ENCODE results near the gene ITGB7.

The ITGB7 gene

DNA sequence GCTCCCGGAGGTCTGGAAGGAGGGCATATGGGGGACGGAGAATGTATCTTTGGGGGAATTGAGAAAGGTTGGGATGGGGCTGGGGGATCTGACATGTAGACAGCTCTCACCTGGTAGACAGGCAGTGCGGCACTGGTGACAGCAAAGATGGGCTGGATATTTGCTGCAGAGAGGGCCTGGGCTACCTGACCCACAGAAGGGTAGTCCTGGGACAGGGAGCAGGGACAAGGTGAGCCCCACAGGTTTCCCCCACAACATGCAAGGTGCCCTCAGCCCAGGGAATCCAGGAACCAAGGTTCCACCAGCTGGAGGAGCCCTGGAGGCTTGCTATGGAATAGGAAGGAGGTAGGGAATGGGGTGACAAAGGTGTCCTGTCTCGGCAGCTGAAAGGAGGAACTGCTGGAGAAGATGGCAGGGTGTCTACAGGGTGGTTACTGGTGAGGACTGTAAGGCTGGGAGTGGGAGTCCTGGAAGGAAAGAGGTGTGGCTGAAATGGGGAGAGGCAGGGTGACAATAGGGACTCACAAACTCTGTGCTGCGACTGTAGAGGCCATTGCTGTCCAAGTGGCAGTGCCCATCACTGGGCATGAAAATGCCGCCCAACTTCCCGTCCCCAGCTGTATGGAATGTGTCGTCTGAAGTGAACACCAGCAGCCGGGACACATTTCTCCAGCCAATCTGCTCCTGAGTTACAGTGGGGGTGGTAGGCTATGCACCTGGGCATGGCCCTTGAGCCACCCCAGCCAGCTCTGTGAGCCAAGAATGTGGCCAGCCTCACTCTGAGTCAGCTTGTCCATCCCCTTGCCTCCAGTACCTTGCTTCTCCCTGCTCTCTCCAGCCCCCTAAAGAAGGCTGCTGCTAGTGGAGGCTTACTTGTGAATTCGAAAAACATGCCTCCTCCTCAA is 11.3 kb downstream of the ITGB7 start:
- Histone ChIP-seq H3K27me3 (replicated peaks; ENCODE audit: control insufficient read depth, insufficient read depth, low read length) (no peaks in the 10 kb centered on the region), H3K4me3 (replicated peaks; ENCODE audit: low read depth, low read length) (no peak overlapping the region), H3K36me3 (ENCODE audit: control insufficient read depth, insufficient read depth, low read length) (peaks cover 67% of the 10 kb centered on the region)
- TF ChIP-seq, protein P1, sequence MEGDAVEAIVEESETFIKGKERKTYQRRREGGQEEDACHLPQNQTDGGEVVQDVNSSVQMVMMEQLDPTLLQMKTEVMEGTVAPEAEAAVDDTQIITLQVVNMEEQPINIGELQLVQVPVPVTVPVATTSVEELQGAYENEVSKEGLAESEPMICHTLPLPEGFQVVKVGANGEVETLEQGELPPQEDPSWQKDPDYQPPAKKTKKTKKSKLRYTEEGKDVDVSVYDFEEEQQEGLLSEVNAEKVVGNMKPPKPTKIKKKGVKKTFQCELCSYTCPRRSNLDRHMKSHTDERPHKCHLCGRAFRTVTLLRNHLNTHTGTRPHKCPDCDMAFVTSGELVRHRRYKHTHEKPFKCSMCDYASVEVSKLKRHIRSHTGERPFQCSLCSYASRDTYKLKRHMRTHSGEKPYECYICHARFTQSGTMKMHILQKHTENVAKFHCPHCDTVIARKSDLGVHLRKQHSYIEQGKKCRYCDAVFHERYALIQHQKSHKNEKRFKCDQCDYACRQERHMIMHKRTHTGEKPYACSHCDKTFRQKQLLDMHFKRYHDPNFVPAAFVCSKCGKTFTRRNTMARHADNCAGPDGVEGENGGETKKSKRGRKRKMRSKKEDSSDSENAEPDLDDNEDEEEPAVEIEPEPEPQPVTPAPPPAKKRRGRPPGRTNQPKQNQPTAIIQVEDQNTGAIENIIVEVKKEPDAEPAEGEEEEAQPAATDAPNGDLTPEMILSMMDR (IDR thresholded peaks at IDR 0.05; ENCODE audit: insufficient read depth, low read length, poor library complexity, severe bottlenecking) = no peak
- DNase-seq (ENCODE audit: extremely low read depth, insufficient read length) = no peak

- Histone ChIP-seq H3K4me3 (replicated peaks; ENCODE audit: low read depth, low read length) (no peak overlapping the region), H3K27me3 (replicated peaks; ENCODE audit: control insufficient read depth, insufficient read depth, low read length) (no peaks in the 10 kb centered on the region), H3K36me3 (ENCODE audit: control insufficient read depth, insufficient read depth, low read length) (peaks cover 69% of the 10 kb centered on the region)
- DNase-seq (ENCODE audit: extremely low read depth, insufficient read length) = no peak
- TF ChIP-seq, protein P1 (IDR thresholded peaks at IDR 0.05; ENCODE audit: insufficient read depth, low read length, poor library complexity, severe bottlenecking) = no peak
Observed at GRCh38 chr12:53194973-53195372, 12.1 kb downstream of the ITGB7 start.

GRCh38 chr12:53193985-53194716 is 12.9 kb downstream of the ITGB7 start:
- Histone ChIP-seq H3K27me3 (replicated peaks; ENCODE audit: control insufficient read depth, insufficient read depth, low read length) (no peaks in the 10 kb centered on the region), H3K36me3 (ENCODE audit: control insufficient read depth, insufficient read depth, low read length) (peaks cover 67% of the 10 kb centered on the region), H3K4me3 (replicated peaks; ENCODE audit: low read depth, low read length) (no peak overlapping the region)
- TF ChIP-seq, protein P1 (IDR thresholded peaks at IDR 0.05; ENCODE audit: insufficient read depth, low read length, poor library complexity, severe bottlenecking) = no peak
- no peak for DNase-seq (ENCODE audit: extremely low read depth, insufficient read length)

DNA sequence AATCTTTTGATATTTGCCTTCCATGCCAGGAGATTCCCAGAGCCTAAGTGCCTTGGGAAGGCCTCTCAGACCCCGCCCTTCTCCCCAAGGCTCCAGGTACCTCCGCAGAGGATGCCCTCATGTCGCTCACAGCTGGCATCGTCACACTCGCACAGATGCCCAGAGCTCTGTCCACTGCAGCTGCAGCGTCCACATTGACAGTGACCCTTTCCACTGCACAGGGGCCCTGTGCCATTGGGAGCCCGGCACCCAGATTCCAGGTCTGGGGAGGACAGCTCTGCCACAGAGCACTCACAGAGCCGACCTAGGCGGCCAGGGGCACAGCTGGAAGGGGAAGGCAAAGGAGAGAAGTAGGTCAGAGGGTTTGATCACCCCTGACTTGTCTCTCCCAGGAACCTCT is 14.0 kb downstream of the ITGB7 start:
- Histone ChIP-seq H3K36me3 (ENCODE audit: control insufficient read depth, insufficient read depth, low read length) (peaks cover 65% of the 10 kb centered on the region), H3K27me3 (replicated peaks; ENCODE audit: control insufficient read depth, insufficient read depth, low read length) (no peaks in the 10 kb centered on the region), H3K4me3 (replicated peaks; ENCODE audit: low read depth, low read length) (no peak overlapping the region)
- TF ChIP-seq, protein P1 (IDR thresholded peaks at IDR 0.05; ENCODE audit: insufficient read depth, low read length, poor library complexity, severe bottlenecking) = no peak
- DNase-seq (ENCODE audit: extremely low read depth, insufficient read length) = no peak

DNA sequence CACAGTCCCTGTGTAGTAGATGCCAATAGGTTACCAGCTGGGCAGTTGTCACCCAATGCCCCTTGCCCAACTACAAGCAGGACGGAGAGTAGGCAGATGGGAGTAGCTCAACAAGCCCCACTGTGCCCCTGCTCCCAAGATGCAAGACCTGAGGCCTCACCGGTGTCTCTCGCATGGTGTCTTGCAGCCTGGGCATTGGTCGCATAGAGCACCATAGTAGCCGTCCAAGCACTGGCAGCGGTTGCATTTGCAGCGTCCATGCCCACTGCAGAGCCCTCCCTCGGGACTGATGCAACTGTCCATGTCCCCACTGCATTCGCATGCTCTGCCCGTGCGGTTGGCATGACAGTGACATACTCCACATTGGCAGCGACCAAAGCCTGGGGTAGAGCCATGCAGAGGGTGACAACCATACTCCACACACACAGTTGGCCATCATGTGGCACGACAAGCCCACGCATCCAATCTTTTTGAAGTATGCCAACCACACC is 14.5 kb downstream of the ITGB7 start:
- DNase-seq (ENCODE audit: extremely low read depth, insufficient read length) = no peak
- peaks cover 67% of the 10 kb centered on the region for H3K36me3 ChIP-seq (ENCODE audit: control insufficient read depth, insufficient read depth, low read length)
- no peak overlapping the region for H3K4me3 ChIP-seq (replicated peaks; ENCODE audit: low read depth, low read length)
- H3K27me3 ChIP-seq (replicated peaks; ENCODE audit: control insufficient read depth, insufficient read depth, low read length) = no peaks in the 10 kb centered on the region
- TF ChIP-seq, protein P1 (IDR thresholded peaks at IDR 0.05; ENCODE audit: insufficient read depth, low read length, poor library complexity, severe bottlenecking) = no peak

Data from GM06990 (cell line).